ENCODE results near the gene FGGY.
A peak's percentile ranks its signal among the peaks of the same experiment; 100 is the strongest.
"Not testable (repeated sequence)": the region's sequence is repeated elsewhere in the genome, so short reads cannot be mapped to it uniquely, and the experiment has no call there.

The FGGY gene, protein sequence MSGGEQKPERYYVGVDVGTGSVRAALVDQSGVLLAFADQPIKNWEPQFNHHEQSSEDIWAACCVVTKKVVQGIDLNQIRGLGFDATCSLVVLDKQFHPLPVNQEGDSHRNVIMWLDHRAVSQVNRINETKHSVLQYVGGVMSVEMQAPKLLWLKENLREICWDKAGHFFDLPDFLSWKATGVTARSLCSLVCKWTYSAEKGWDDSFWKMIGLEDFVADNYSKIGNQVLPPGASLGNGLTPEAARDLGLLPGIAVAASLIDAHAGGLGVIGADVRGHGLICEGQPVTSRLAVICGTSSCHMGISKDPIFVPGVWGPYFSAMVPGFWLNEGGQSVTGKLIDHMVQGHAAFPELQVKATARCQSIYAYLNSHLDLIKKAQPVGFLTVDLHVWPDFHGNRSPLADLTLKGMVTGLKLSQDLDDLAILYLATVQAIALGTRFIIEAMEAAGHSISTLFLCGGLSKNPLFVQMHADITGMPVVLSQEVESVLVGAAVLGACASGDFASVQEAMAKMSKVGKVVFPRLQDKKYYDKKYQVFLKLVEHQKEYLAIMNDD

GRCh38 chr1:59296358-59297256 lies at the start of gene FGGY:
FGGY (plus strand) TSS chr1:59297094; CDS start chr1:59321550, 24,456 bp downstream.
- peak; percentile 60 for DNase-seq (ENCODE audit: low read depth, low spot score)

- DNase-seq (ENCODE audit: low read depth, low spot score): no peak
These were observed 48.1 kb upstream of the FGGY start for GRCh38 chr1:59248758-59249157.

GRCh38 chr1:59249396-59250137 lies 47.3 kb upstream of the FGGY start:
- no peak for DNase-seq (ENCODE audit: low read depth, low spot score)

- not testable (repeated sequence) for DNase-seq (ENCODE audit: low read depth, low spot score)
These were observed 45.8 kb upstream of the FGGY start for GRCh38 chr1:59251061-59251460.

DNA sequence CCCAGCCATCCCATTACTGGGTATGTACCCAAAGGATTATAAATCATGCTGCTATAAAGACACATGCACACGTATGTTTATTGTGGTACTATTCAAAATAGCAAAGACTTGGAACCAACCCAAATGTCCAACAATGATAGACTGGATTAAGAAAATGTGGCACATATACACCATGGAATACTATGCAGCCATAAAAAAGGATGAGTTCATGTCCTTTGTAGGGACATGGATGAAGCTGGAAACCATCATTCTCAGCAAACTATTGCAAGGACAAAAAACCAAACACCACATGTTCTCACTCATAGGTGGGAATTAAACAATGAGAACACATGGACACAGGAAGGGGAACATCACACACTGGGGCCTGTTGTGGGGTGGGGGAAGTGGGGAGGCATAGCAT lies 40.5 kb upstream of the FGGY start:
- DNase-seq (ENCODE audit: low read depth, low spot score): not testable (repeated sequence)

- no peak for DNase-seq (ENCODE audit: low read depth, low spot score)
These were observed 38.4 kb upstream of the FGGY start for GRCh38 chr1:59258412-59259032.

DNA sequence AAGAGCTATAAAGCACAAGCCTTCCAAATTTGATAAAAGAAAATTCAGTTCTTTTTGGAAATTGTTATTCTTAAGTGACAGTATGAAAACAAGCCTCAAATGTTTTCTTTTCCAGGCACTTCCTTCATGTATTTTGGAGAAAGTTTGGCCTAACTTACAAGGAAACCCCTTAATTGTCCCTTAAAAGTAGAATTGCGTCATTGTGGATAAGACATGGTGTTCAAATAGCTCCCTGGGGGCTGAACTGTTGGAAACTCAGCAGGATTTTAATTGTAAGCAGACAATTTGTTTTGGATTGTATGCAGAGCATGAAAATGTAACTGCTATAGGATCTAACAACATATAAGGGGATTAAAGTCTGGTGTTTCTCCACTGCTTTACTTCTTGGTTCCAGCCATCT lies 35.4 kb upstream of the FGGY start:
- no peak for DNase-seq (ENCODE audit: low read depth, low spot score)

- DNase-seq (ENCODE audit: low read depth, low spot score): no peak
These were observed 34.3 kb upstream of the FGGY start for GRCh38 chr1:59262631-59263030.

- no peak for DNase-seq (ENCODE audit: low read depth, low spot score)
These were observed 33.8 kb upstream of the FGGY start for GRCh38 chr1:59263111-59263510.

- DNase-seq (ENCODE audit: low read depth, low spot score): no peak
These were observed 31.3 kb upstream of the FGGY start for GRCh38 chr1:59265622-59266021.

DNA sequence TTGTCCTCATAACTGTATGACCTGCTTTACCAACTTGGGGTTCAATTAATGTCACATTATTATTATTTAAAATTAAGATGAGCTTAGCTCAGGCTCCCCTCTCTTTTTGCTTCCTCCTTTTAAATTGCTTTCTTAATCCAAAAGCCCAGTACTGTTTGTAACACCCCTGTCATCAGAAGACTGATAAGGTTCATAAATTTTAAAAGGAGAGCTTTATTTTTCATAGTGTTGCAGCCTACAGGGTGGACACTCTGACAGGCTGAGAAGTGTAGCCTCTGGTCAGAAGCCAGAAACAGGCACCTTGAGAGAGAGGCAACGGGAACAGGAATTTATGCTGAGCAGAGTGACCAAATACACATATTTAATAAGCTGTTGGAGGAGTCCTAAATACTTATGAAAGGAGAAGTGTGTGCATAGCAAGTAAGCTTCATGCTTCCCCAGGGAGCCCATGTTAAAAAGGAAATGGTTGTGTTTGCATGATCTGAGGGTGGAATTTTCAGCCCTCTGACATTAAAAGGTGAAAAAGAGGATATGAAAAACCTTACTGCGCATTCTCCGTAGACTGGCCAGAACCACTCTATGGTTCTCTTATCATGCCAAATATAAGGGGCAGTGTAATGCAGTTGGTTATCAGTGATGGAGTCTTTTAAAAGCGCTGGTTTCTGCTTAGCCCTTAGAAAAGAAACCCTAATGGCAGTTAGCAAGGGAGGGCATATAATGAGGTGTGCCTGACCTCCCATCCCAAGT lies 30.5 kb upstream of the FGGY start:
- DNase-seq (ENCODE audit: low read depth, low spot score): no peak

DNA sequence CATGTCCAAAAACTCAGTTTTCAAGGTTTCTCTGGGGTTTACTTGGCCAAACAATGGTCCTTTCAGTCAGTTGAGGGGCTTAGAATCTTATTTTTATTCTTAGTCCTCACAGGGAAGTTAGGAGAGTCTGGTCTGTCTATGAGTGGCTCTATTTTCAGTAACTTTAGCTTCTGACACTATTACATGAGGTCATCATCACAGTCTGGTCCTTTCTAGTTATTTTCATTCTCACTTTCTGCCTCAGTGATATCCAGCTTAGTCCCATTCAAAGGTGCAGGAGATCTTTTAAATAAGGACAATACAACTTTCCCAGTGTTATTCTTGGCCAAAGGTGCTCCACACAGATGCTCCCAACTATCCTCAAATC lies 30.0 kb upstream of the FGGY start:
- DNase-seq (ENCODE audit: low read depth, low spot score): no peak

- no peak for DNase-seq (ENCODE audit: low read depth, low spot score)
These were observed 28.5 kb upstream of the FGGY start for GRCh38 chr1:59268406-59268805.

GRCh38 chr1:59271561-59272260 lies 25.2 kb upstream of the FGGY start:
- DNase-seq (ENCODE audit: low read depth, low spot score): no peak

DNA sequence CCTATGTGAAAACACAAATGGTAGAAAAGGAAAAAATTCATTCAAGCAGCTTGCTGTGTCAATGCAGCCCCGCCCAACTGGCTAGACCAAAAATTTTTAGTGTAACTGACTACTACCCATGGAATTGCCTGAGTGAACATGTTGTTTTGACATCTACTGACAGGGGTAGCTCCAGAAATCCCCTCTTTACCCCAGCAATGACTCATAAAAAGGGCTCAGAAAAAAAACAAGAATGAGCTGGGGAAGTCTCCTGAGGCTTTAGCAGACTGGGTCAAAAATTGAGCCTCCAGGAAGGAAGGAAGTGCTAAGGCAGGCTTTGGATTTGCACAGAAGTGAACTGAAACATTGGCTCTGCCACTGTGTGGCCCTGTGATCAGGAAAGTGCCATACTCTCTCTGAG lies 24.4 kb upstream of the FGGY start:
- DNase-seq (ENCODE audit: low read depth, low spot score): no peak

- no peak for DNase-seq (ENCODE audit: low read depth, low spot score)
These were observed 20.4 kb upstream of the FGGY start for GRCh38 chr1:59276439-59276851.

GRCh38 chr1:59278780-59279354 lies 18.0 kb upstream of the FGGY start:
- DNase-seq (ENCODE audit: low read depth, low spot score): no peak

GRCh38 chr1:59279645-59280044 lies 17.2 kb upstream of the FGGY start:
- no peak for DNase-seq (ENCODE audit: low read depth, low spot score)

- DNase-seq (ENCODE audit: low read depth, low spot score): no peak
These were observed 13.9 kb upstream of the FGGY start for GRCh38 chr1:59282951-59283350.

- DNase-seq (ENCODE audit: low read depth, low spot score): no peak
These were observed 11.2 kb upstream of the FGGY start for GRCh38 chr1:59285691-59286090.
